Pancreas (tissue), 10 donors: ENCODE results near the gene ZNF511. TPM values are rescaled to one million over a fixed set of nuclear protein-coding genes. Genes with fewer than 3 reads are reported as not detected.
A peak's percentile ranks its signal among the peaks of the same experiment; 100 is the strongest.

Experiments used
- ATAC-seq, 4 donors: fragments of 200-7000 bp; cut with Tn5 transposase; one replicate each; pipeline versions ENCODE4 v1.8.0 to v1.9.1; 2020; ENCODE audit warnings: mild to moderate bottlenecking in 4 of 4, moderate library complexity in 4 of 4
- DNase-seq, 6 donors: peaks; one replicate each; pipeline ENCODE4 v3.0.0-alpha.2; 2020
- FAIRE-seq: peaks from 2 replicates; lab custom pipeline; 2012; peaks lifted over from hg19 to GRCh38; lab: Jason Lieb, UNC
- H3K27ac ChIP-seq, 4 donors: fragments of 200-600 bp; sonication (generic); 1 replicate in 3 of 4; 2 replicates in 1 of 4; pipeline versions ENCODE4 v1.5.0 to v1.8.0; 2020
- H3K27me3 ChIP-seq, 4 donors: fragments of 200-600 bp; one replicate each; pipeline ENCODE4 v1.8.0; 2021
- H3K36me3 ChIP-seq, 3 donors: fragments of 200-600 bp; sonication (generic) in 1 of 3; one replicate each; pipeline versions ENCODE4 v1.5.0 to v1.8.0; 2020 to 2021
- H3K4me1 ChIP-seq, 3 donors: fragments of 200-600 bp; one replicate each; pipeline ENCODE4 v1.8.0; 2021
- H3K4me3 ChIP-seq, 4 donors: fragments of 200-600 bp; sonication (generic) in 2 of 4; one replicate each; pipeline versions ENCODE4 v1.5.0 to v1.8.0; 2020 to 2021
- H3K9me3 ChIP-seq, 4 donors: fragments of 200-600 bp; one replicate each; pipeline ENCODE4 v1.8.0; 2021
- WGBS, 2 donors: extraction: QIAGEN DNeasy Blood & Tissue Kit; methylation state at CpG; one replicate each; pipeline ENCODE4 v1.1.7; 2013; 5-methylcytosine and 5-hydroxymethylcytosine counted together
- intact Hi-C, 3 donors: fragments of 100-400 bp; cut with DNase I; formaldehyde crosslinking; loops; one replicate each; pipeline versions ENCODE4 v1.11.1 to v1.14.2; 2022
- polyA plus RNA-seq, 2 donors: library from polyadenylated mRNA; stranded (reverse); fragments of 200-250 nt; gene quantifications; one replicate each; pipeline ENCODE4 v1.2.3, GENCODE V29; 2013
- total RNA-seq, 6 donors: library from RNA; stranded (reverse); fragmentation: NEBNext Ultra II Directional in 4 of 6; extraction: Animal tissue kit (Norgen Biotek cat#: 25700) in 4 of 6; gene quantifications; one replicate each; pipeline versions ENCODE4 v1.2.1 to v1.2.4, GENCODE V29; 2021 to 2023
- TF ChIP-seq, protein P1 (sequence below), 4 donors: fragments of 200-600 bp; sonication (generic) in 3 of 4; IDR thresholded peaks; one replicate each; pipeline versions ENCODE4 v1.5.0 to v1.8.0; 2021; ENCODE audit warnings: antibody characterized with exemption in 4 of 4
- donor health status: healthy with polysubstance abuse.
- donor health status: DM: no; HTN: no; CAD: no; lungs with moderate emphysema.
- donor health status: DM: no; HTN: no; CAD: no.
- donor health status: control.
- donor health status: control.
- donor health status: Bipolar disorder and iron deficiency.
- donor health status: DM: yes; HTN: yes; CAD: no.
- donor health status: DM: no; HTN: no; CAD: no.
- donor health status: DM: no; HTN: no; CAD: no.
- donor health status: DM: yes; HTN: yes; CAD: no.

Gene ZNF511
- total and polyA plus RNA-seq, 8 donors = 13.3 to 40.3 (median 17.3) TPM

- peak in 3 of 4 donors; percentile 34 to 65 (median 59) for ATAC-seq
- Histone ChIP-seq H3K36me3 (no peaks in the 10 kb centered on the region), H3K27ac (no peak within 1 kb of the TSS), H3K4me1 (peaks cover 0 to 15% (median 6%) of the 10 kb centered on the region in 3 donors), H3K9me3 (no peaks in the 10 kb centered on the region), H3K4me3 (peak within 1 kb of the TSS in 2 of 4 donors; percentile 14 to 35), H3K27me3 (peaks cover 0 to 19% (median 8%) of the 10 kb centered on the region in 4 donors)
- TF ChIP-seq, protein P1, sequence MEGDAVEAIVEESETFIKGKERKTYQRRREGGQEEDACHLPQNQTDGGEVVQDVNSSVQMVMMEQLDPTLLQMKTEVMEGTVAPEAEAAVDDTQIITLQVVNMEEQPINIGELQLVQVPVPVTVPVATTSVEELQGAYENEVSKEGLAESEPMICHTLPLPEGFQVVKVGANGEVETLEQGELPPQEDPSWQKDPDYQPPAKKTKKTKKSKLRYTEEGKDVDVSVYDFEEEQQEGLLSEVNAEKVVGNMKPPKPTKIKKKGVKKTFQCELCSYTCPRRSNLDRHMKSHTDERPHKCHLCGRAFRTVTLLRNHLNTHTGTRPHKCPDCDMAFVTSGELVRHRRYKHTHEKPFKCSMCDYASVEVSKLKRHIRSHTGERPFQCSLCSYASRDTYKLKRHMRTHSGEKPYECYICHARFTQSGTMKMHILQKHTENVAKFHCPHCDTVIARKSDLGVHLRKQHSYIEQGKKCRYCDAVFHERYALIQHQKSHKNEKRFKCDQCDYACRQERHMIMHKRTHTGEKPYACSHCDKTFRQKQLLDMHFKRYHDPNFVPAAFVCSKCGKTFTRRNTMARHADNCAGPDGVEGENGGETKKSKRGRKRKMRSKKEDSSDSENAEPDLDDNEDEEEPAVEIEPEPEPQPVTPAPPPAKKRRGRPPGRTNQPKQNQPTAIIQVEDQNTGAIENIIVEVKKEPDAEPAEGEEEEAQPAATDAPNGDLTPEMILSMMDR (IDR thresholded peaks at IDR 0.05) = no peak
- FAIRE-seq = no peak
- DNase-seq = peak in 2 of 6 donors; percentile 66 to 81
- WGBS, 2 donors = 10 to 13% methylated on average over 51 to 63 of the region's 63 CpGs
- intact Hi-C loops = no loop called here
Observed at GRCh38 chr10:133336577-133337369, 28.1 kb downstream of the ZNF511 start, which contains the start of gene CALY. CALY (minus strand) TSS chr10:133336896; CDS start chr10:133328989, 7,907 bp downstream.

GRCh38 chr10:133337370-133337725, 28.6 kb downstream of the ZNF511 start:
- TF ChIP-seq, protein P1 (IDR thresholded peaks at IDR 0.05) = no peak

GRCh38 chr10:133338080-133339071, 29.7 kb downstream of the ZNF511 start:
- no peak overlapping the region for H3K4me3 ChIP-seq
- H3K4me1 ChIP-seq = peaks cover 0 to 15% (median 6%) of the 10 kb centered on the region in 3 donors
- DNase-seq (no peak), FAIRE-seq (no peak), ATAC-seq (no peak)
- TF ChIP-seq, protein P1 (IDR thresholded peaks at IDR 0.05) = no peak
- WGBS, 2 donors = 70 to 80% methylated on average over 10 of the region's 10 CpGs
- no peak overlapping the region for H3K27ac ChIP-seq
- H3K9me3 ChIP-seq = no peaks in the 10 kb centered on the region
- H3K27me3 ChIP-seq = peaks cover 0 to 19% (median 9%) of the 10 kb centered on the region in 4 donors
- H3K36me3 ChIP-seq = no peaks in the 10 kb centered on the region
- intact Hi-C loops = no loop called here

More at GRCh38 chr10:133337370-133337725, 28.6 kb downstream of the ZNF511 start:
- peaks cover 0 to 19% (median 8%) of the 10 kb centered on the region in 4 donors for H3K27me3 ChIP-seq
- peaks cover 0 to 15% (median 6%) of the 10 kb centered on the region in 3 donors for H3K4me1 ChIP-seq
- no peaks in the 10 kb centered on the region for H3K9me3 ChIP-seq
- 66 to 79% methylated on average over 3 of the region's 3 CpGs for WGBS, 2 donors
- ATAC-seq (no peak), FAIRE-seq (no peak), DNase-seq (no peak)
- H3K36me3 ChIP-seq = no peaks in the 10 kb centered on the region
- intact Hi-C loops = no loop called here
- no peak overlapping the region for H3K4me3 ChIP-seq
- H3K27ac ChIP-seq = no peak overlapping the region

- TF ChIP-seq, protein P1 (IDR thresholded peaks at IDR 0.05) = no peak
- Histone ChIP-seq H3K27ac (no peak overlapping the region), H3K27me3 (peaks cover 0 to 20% (median 8%) of the 10 kb centered on the region in 4 donors), H3K4me3 (no peak overlapping the region), H3K4me1 (peaks cover 0 to 15% (median 6%) of the 10 kb centered on the region in 3 donors), H3K9me3 (no peaks in the 10 kb centered on the region), H3K36me3 (no peaks in the 10 kb centered on the region)
- 73 to 88% methylated on average over 13 of the region's 13 CpGs for WGBS, 2 donors
- DNase-seq (no peak), FAIRE-seq (no peak), ATAC-seq (no peak)
- intact Hi-C loops = no loop called here
Observed at GRCh38 chr10:133339708-133340380, 31.1 kb downstream of the ZNF511 start.
